Glomerular visceral epithelial cell (primary cell): ENCODE data around the gene SFXN3.
A peak's percentile ranks its signal among the peaks of the same experiment; 100 is the strongest.

Experiments used
- DNase-seq: peaks from one replicate; pipeline ENCODE4 v3.0.0-alpha.2; 2016; ENCODE audit errors: extremely low spot score

Gene SFXN3

DNA sequence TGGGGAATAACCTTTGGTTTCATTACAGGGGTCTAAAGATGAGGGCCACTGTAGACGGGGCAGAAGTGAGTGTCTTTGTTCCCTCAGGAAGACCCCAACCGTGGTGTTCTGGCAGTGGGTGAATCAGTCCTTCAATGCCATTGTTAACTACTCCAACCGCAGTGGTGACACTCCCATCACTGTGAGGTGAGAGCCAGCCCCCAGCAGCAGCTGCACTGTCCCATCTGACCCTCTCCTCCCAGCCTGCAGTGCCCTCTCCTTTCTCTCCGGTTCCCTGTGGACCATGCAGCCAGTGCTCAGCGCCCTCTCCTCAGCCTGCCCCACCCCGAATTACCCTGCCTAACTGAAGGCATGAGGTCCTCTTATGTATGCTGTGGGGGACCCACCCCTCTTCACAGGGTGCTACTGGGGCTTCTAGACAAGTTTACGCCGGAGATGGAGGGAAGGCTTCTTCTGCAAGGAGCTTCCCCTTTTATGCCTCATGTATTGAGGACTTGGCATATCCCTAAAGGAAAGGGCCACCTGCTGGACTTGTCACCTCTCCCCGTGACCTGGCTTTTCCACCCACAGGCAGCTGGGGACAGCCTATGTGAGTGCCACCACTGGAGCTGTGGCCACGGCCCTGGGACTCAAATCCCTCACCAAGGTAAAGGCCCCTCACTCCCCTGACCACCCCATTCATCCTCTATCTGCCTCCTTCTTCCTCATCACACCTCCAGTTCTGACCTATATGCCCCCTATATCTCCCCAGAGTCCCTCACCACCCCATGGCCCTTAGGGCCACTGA lies 5.1 kb downstream of the SFXN3 start:
- no peak for DNase-seq

DNA sequence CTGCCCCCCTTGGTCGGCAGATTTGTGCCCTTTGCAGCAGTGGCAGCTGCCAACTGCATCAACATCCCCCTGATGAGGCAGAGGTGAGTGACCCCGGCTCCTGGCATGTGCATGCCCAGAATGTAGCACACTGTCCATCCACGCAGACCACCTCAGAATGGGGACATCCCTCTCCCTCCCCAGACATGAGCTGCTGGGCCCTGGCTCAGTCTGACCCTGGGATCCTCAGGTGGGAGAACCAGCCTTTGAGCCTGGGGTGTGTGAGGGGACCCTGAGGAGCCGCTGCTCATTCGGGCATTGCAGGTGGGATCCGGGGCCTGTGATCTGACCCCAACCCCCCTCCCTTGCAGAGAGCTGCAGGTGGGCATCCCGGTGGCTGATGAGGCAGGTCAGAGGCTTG lies 5.7 kb downstream of the SFXN3 start:
- no peak for DNase-seq

DNA sequence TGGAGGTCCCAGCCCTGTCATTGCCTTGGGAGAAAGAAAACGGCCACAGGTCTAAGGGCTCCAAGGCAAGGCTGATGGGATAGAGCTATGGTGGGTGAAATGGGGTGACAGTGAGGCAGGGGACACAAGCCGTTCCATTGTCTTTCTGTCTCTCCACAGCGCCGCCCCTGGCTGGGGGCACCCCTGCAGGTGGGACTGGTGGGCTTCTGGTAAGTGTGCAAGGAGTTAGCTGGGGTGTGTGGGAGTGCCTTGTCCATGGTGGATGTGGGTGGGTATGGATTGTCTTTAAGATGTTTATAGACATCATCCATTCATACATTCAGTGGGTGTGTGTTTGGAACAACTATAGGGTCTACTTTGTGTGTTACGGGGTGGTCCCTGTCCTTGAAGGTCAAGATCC lies 7.5 kb downstream of the SFXN3 start:
- DNase-seq: no peak

DNA sequence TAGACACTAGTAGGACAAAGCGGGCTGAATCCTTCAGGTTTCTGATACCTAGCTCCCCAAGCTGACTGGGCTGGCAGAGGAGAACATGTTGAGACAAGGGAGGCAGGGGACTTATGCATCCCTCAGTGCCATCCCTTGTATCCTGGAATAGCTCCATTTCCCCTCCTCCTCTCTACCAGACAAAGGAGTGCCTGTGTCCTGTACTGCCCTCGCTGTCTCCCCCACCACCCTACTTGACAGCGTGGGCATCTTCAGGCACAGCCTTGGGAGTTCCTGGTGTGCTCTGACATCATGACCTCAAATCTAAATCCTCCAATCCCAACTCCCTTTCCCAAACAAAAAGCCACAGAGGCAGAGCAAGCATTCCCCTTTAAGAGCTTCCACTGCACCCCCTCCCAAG lies 9.0 kb downstream of the SFXN3 start:
- no peak for DNase-seq

DNA sequence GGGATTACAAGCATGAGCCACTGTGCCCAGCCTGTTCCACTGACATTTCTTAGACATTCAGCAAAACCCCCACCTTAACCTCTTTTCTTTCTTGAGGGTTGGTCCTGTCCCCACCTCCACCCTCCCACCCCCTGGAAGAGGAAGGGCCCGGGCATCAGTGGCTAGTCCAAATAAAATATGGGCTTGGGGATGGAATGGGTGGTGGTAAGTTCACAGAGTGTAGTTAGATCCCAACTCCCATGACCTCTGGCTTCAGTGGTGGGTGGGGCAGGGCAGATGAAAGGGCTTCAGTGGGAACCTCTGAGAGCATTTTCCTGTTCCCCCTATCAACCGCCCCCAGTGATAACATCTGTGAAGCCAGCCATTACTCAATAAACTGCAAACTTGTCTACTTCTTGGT lies 9.8 kb downstream of the SFXN3 start:
- no peak for DNase-seq

DNA sequence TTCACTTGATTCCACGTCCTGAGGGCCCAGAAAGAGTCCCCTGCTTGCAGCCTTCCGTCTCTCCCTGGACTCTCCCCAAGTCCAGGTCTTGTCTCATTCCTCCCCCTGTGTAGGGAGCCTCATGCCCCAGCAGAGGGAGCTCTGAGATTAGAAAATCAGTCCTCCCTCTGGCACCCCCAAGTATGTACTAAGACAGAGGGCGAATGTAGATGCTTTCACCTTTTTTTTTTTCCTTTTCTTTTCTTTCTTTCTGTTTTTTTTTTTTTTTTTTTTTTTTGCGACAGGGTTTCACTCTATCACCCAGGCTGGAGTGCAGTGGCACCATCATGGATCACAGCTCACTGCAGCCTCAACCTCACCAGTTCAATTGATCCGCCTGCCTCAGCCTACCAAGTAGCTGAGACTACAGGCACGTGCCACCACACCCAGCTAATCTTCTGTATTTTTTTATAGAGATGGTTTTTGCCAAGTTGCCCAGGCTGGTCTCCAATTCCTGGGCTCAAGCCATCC lies 10.3 kb downstream of the SFXN3 start:
- peak; percentile 88 for DNase-seq

DNA sequence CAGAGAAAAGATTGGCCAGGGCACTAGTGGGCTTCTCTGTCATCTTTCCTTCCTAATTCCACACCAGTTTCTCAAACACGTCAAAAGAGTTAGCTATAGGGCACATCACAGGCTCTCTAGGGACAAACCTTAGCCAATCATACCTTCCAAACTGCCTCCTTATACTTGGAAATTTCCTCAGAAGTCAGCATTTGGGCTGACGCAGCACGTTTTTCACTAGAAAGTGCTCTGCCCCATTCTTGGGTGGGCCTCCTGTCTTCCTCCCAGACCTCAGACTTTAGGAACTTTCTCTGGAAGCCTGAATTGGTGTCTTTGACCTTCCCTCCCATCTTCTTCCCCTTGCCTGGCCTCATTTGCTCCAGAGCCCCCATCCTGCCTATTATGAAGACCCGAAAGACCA lies 11.1 kb downstream of the SFXN3 start:
- DNase-seq: no peak

DNA sequence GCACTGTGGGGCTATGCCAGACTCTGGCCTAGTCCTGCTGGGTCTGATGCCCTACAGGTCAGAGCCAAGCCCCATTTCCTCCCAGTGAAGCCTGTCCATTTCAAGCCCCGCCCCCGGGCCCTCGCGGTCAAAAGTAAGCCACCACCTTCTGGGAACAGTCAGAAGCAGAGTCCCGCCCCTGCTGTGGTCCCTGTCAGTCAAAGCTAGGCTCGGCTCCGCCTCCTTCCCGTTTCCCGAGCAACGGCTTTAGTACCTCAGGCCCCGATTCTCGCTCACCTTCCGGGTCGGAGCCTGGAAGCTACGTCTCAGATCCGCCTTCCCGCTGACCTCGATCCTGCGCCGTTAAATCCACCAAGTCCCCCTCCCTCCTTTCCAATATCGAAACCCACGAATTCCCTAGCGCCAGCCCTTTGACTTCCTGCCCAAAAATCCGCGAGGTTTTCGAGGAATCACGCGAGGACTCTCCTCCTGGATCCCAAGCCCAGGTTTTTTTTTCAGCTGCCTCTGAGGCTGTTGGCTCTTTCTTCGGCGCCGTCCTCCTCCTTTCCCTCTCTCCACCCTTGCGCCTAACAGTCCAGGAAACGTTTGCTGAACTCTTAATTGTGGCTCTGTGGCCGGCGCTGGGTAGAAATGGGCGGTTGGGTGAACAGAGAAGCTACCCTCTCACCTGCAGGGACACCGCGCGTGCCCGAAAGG lies 11.8 kb downstream of the SFXN3 start:
- DNase-seq: peak; percentile 99

DNA sequence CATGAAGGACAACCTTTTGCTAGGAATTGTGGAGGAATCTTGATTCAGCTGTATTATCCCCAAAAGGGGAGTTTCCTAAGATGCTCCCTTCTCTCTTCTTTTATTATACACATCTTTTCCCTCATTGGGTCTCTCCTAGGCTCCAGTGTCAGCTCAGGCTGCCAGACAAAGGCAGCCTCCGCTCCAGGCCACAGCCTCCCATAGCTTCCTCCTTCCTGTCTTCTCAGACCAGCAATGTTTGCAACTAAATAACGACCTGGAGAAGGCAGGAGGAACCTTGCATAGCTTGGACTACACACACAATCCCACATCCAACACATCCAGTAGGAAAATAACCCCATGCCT lies 12.3 kb downstream of the SFXN3 start:
- DNase-seq: no peak

DNA sequence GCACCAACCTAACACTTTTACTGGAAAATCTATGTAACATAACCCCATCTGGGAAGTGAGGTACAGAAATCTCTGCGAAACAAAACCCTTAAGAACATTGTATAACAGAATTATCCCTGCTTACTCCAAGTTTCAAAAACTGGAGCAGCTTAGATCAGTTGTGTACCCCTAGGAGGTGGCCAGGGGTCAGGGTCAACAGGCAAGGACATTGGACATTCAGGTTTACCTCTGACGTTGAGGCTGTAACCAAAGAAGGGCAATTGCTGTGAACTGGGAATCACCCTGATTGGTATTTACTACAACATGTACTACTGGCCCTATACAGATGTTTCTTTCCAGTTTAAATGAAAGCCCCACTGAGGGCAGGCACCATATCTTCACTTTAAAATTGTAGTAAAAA lies 13.1 kb downstream of the SFXN3 start:
- no peak for DNase-seq

DNA sequence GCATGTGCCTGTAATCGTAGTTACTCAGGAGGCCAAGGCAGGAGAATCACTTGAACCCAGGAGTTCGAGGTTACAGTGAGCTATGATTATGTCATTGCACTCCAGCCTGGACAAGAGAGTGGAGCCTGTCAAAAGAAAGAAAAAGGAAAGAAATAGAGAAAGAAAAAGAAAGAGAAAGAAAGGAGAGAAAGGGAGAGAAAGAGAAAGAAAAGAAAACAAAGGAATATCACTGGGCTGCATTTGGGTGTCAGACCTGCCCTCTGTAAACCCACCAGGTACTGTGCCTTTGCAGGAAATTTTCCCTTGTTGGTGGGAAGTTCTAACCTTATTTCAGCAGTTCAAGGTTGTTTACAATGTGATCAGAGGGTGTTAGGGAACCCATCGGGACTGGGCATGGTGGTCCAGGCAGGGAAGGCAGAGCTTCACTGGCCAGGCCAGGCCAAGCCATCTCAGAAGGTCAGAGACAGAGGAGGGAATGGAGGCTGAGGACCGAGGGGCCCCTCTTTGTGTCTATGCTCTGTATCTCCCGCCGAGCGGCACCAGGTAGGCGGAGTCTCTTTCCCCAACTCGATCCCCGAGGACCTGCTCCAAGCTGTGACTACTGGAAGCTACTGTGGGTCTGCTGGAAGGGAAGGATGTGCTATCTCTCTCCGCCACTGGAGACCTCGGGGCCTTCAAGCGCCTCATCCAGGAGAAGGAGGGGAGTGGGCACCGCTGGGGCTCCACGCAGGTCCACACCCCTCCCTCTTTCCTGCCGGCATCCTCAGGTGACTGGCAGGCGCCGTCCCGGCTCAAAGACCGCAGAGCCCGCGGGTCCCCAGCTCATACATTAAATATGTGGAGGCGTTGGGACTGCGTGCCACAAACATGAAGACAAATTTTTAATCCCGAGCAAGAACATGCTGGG lies 15.6 kb downstream of the SFXN3 start:
- DNase-seq: no peak

DNA sequence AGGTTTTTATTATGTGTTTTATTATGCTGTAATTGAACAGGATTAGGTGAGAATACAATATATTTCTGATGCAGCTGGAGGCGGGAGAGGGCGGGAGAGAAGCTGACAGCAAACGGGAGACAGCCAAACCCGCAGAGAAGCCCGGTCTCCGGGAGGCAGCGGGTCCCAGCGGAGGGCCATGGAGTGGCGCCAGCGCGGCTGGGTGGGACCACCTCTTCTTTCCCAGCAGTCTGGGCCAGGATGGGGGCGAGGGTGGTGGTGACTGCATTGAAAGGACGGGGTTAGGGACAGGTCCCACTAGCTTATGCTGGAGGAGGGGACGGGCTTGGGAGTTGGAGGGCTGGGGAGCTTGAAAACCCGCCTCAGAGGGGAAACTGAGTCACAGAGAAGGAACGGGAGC lies 16.2 kb downstream of the SFXN3 start:
- DNase-seq: no peak

DNA sequence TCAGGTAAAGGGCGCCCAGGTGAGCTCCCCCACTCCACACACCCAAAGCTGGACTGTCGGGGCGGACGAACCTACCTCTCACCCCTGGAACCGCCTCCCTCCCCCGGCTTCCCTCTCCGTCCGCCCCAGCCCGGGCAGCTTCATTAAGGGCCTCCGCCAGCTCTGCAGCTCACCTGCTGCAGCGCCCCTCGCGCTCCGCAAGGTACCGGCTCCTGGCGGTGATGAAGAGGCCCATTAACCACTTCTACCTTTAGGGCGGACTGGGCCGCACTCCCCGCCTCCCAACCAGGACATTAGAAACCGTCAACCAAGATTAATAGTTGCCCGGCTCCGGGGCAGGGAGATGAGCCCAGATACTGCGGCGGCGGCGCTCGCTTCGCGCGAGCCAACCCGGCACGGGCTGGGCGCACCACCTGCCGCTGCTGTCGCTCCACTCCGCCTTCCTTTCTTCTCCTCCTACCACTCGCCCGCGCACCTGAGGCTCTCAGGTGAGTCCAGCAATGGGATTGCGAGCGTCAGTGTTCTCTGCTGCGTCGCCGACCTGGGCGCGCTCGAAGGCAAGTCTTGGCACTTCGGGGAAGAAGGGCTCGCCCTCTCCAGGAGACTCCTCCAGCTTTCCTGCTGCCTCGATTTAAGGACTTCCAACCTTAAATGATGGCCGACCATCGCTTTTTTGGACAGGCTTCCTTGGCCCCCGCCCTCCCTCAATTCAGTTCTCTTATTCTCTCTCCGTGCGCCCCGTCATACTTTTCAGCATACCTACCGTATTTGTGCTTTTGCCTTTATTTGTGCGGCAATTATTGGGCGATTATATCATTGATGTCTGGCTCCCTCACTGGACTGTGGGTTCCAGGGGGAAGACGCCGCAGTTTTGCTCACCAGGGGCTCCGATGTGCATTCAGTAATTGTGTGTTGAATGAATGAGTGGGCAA lies 17.2 kb downstream of the SFXN3 start:
- DNase-seq: no peak

DNA sequence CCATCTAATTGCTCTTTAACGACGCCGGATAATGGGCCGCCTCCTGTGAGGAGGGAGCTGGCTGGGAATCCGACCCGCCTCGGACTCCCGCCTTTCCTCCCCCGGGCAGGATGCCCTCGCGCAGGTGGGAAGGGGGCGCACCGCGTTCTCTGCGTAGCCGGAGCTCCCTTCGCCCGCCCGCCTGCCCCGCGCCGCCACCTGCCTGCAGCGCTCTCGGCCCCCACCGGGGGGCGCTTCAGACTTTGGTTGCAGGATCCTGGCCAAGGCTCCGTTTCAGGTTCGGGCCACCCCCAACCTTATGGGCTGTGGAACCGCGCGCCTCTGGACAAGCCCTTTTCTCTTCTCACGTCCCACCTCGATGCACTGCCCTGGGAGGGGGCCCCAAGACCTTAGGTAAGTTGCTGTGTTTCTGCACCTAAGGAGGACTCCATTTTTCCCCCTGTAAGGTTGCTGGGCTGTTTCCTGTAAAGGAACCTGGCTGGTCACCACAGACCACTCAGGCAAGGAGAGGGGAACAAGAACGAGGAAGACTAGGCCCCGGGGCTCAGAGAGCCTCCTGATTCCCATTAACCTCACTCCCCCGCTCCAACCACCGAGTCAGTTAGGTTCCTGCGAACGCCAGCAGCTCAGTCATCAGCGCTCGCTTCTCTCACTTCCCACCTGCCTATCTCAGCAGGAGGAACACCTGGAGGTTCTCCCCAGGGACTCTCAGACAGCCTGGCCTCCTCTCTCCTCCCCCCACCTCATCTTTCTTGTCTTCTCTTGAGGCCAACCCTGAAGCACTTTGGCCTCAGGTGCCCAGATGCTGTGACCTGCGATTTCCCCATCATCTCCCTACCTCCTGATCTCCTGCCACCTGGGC lies 19.4 kb downstream of the SFXN3 start:
- DNase-seq: peak; percentile 71

DNA sequence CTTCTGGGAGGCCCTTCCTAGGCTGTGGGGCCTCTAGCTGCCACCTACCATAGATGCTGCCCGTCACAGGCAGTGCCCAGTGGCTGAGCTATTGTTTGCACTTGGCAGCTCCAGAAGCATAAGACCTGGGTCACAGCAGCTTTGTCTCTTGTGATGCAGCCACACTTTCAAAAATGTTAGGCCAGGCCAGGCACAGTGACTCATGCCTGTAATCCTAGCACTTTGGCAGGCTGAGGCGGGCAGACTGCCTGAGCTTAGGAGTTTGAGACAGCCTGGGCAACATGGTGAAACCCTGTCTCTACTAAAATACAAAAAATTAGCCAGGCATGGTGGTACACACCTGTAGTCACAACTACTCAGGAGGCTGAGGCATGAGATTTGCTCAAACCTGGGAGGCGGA lies 21.3 kb downstream of the SFXN3 start:
- DNase-seq: peak; percentile 57

DNA sequence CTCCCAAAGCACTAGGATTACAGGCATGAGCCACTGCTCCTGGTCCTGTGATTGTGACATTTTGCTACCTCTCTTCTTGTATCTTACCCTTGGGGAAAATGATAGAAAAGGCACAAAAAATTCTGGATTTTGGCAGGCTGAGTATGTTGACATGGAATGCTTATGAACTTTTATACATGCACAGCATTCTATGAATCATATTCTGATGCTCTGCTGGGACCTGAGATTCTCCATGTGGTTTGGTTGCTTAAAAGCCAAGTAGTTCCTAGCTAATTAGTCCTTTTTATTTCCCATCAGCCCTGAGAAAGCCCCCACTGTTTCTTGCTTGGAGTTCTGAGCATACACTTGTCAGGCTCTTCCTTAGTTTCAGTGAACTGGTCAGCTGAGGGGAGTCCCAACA lies 22.5 kb downstream of the SFXN3 start:
- no peak for DNase-seq

DNA sequence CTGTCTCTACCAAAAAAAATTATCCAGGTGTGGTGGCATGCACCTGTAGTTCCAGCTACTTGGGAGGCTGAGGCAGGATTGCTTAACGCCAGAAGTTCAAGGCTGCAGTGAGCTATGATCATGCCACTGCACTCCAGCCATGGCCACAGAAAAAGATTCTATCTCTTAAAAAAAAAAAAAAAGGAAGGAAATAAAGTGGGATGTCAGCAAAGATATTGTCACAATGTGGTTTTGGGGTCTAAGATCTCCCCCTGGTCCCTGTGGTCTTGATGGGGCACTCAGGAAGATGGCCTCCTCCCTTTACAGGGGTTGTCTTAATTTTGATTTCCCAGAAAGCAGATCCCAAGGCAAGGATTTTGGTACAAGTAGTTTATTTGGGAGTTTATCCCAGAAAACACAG lies 23.3 kb downstream of the SFXN3 start:
- DNase-seq: no peak

DNA sequence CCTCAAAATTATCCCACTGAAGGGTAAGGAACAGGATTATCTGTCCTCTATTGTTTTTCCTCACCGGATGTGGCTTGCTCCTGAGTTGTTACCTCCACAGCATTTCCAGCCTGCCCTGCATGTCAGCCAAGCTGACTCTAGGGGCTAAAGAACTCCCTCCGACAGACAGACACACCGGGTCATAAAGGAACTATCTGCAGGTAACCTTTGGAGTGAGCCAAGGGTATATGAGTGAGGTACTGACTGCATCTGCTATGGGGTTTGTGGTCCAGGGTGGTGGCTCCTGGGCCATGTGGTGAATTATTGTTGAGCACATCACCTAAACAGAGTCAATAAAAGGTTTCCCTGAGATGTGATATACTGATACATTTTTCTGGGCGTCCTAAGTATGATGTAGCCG lies 23.8 kb downstream of the SFXN3 start:
- DNase-seq: no peak

DNA sequence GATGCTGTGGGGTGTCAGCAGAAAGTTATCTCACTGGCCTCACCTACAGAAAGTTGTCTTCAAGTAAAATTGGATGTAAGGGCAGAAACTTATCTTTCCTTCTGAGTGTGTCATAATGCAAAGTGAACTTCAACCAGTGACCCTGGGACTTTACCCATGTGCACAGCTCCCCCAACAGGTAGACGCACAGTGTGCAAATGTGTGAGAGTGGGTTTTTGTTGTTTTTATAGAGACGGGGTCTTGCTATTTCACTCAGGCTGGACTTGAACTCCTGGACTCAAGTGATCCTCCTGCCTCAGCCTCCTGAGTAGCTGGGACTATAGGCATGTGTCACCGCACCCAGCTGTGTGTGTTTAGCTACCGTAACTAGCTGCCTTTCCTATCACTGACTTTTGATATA lies 24.4 kb downstream of the SFXN3 start:
- DNase-seq: no peak

DNA sequence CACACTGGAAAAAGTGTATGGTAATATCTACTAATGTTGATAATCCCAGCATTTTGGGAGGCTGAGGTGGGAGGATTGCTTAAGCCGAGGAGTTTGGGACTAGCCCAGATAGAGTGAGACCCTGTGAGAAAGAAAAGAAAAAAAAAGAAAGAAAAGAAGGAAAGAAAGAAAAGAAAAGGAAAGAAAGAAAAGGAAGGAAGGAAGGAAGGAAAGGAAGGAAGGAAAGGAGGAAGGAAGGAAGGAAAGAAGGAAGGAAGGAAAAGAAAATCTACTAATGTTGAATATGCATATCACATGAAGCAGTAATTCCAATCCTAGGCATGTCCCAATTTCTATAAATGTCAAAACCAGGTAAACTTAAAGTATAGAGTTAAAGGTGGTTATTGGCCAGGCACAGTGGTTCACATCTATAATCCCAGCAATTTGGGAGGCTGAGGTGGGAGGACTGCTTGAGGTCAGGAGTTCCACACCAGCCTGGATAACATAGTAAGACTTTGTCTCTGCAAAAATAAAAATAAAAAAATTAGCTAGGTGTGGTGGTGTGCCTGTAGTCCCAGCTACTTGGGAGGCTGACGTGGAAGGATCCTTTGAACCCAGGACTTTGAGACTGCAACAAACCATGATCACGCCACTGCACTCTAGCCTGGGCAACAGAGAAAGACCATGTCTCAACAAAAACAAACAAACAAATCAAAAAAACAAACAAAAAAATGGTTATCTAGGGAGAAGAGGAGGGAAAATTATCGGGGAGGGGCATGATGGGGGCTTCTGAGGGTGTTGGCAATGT lies 25.5 kb downstream of the SFXN3 start:
- no peak for DNase-seq
